Activated T-cell treated with anti-CD3 and anti-CD28 coated beads for 4 hours (primary cell): ENCODE data around the gene ZP2.
"Not testable (repeated sequence)": the region's sequence is repeated elsewhere in the genome, so short reads cannot be mapped to it uniquely, and the experiment has no call there.

Experiments used
- DNase-seq: peaks from one replicate; pipeline ENCODE4 v3.0.0-alpha.2; 2020

The ZP2 gene

DNA sequence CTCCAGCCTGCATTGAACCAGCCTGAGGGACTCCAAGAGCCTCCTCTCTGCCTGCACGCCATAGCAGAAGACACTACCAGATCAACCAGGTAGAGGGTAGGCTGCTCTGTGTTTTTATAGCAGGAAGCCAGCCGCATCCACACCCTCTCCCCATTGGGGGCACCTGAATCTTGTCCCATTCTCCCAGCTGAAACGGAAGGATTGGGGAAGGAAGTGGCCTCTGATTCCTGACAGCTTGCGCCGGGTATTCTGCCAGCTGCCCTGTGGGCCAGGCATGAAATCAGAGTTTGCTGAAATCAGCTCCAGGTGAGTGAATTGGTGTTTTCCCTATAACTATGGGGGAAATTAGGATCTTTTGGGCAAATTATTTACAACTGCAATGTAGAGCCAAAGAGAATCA lies at the start of gene ZP2:
Gene ZP2 (minus strand): TSS at position 89 of the 400 bp plus-strand sequence. CDS start 27 bp downstream, at position 62.
- DNase-seq: no peak

DNA sequence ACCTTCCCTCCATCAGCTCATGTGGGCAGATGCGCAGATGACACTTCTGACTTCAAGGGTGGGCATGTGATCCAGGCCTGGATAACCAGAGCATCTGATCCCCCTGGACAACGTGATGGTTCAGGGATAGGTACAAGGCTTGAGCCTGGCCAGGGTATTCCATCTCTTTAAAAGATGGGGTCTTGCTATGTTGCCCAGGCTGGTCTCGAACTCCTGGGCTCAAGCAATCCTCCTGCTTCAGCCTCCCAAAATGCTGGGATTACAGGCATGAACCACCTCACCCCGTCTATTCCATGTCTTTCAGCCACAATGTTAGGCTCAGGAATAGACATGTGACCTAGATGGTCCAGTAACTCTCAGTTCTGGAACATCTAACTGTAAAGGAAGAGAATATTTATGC lies 45.9 kb upstream of the ZP2 start:
- DNase-seq: no peak

DNA sequence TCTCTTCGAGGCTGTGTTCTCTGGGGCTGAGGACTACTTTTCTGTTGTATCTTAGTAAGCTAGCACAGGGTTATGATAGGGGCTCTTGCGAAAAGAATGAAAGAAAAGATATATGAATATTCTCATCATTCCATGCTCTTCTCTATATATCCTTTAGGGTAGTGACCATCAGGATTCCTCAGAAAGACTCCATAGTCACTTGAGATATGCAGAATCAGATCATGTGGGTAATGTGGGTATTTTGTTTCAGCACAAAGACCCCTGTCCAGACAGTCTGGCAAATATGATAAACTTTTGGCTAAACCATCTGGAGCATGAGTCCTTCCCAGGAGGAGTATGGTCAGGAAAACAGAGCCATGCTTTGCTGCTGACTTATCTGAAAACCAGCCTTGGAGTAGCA lies 45.3 kb upstream of the ZP2 start:
- DNase-seq: no peak

DNA sequence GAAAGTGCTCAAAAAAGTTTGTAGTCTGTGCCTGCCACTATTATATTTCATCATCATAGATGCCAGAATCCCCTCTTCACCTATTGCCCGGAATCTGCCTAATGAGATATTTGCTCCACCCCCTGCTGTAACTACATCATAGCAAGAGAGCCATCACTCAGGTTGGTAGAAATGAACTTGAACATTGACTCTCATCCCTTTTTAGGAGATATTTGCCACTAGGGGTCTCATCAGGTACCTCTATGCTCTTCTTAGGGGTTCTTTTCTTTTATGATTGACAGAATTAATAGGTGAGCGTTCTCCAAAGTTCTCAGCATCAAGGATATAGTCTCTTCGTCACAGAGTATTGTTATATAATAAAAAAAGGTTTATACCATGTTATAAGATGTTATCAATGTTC lies 42.1 kb upstream of the ZP2 start:
- DNase-seq: no peak

DNA sequence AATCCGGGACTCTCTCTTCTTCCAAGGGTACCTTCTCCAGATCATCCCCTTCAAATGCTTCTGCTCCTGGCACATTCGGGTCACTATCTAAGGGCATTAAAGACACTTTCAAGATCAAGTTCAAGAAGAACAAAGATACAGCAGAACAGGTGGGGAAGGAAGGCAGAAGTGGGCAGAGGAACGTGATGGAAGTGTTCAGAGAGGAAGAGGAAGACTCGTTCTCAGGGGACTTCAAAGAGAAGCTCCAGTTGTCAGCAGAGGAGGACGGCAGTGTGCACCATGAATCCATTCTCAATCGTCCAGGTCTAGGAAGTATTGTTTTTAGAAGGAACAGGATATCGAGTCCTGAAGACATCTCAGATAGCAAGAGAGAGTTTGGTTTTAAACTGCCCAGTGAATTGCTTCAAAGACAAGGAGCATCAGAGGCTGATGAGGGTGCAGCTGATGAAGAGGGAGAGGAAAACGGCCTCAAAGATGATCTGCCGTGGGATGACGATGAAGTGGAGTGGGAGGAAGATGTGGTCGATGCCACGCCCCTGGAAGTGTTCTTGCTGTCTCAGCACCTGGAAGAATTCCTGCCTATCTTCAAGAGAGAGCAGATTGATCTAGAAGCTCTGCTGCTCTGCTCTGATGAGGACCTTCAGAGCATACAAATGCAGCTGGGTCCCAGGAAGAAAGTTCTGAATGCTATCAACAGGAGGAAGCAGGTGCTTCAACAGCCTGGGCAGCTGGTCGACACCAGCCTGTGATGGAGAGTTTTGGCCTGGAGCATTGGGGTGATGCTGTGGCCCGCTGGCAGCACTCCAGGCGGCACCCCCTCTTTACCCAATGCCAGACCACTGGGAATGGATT lies 38.9 kb upstream of the ZP2 start:
- DNase-seq: no peak

DNA sequence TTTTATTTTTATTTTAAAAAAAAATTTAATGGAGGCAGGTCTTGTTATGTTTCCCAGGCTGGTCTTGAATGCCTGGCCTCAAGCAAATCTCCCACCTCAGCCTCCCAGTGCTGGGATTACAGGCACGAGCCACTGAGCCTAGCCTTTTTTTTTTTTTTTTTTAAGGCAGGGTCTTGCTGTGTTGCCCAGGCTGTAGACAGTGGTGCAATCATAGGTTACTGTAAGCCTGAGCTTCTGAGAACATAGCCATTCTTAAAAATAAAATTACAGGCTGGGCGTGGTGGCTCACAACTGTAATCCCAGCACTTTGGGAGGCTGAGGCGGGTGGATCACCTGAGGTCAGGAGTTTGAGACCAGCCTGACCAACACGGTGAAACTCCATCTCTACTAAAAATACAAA lies 36.8 kb upstream of the ZP2 start:
- not testable (repeated sequence) for DNase-seq

DNA sequence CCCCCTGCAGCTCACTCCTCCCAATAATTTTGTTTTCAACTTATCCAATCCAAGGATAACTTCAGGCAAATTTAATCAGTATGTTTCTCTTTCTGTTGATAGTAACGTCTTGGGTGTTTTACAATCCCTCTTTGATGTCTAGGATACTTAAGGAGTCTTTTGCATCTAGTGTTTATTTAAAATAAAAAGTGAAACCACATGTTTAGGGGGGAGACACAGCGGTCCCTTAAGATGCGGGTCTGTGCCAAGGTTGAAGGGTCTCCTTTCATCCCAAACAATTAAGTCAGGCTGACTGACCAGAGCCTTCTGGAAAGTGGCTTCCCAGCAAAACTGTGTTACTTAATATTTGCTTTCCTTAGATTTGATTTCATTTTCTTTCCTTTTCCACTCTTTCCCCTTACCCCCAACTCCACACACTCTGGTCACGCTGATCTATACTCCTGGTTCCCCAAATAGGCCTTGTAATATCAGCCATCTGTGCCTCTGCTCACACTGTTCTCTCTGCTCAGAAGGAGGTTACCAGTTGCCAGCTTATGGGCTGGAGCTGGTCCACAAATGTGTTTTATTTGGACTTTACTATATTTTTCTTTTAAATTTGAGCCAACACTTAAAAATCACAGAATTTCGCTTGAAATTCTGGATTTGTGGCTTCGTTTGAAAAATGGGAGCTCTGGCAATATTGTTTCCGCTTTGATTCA lies 33.3 kb upstream of the ZP2 start:
- DNase-seq: no peak

DNA sequence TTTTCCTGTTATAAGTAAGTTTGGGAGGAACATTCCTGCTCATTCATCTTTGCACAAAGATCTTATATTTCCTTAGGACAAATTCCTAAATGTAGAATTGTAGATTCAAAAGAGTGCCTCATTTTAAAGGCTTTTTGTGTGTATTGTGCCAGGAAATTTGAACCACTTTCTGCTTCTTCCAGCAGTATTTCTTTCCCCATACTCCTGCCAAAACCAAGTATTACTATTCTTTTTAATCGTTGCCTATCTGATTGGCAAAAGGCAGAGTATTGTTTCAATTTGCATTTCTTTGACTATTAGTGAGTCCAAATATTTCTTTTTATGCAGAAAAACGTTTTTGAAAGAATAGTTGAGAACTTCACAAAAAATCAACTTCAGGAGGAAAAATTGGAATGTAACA lies 31.4 kb upstream of the ZP2 start:
- DNase-seq: no peak

DNA sequence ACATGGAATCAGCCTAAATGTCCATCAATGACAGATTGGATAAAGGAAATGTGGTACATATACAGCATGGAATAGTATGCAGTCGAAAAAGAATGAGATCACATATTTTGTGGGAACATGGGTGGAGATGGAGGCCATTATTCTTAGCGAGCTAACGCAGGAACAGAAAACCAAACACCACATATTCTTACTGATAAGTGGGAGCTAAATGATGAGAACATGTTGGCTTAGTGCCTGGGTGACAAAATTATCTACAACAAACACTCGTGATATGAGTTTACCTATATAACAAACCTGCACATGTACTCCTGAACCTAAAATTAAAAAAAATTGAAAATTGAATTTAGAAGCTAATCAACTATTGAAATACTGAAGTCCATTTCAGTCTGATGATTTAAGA lies 28.3 kb upstream of the ZP2 start:
- no peak for DNase-seq

DNA sequence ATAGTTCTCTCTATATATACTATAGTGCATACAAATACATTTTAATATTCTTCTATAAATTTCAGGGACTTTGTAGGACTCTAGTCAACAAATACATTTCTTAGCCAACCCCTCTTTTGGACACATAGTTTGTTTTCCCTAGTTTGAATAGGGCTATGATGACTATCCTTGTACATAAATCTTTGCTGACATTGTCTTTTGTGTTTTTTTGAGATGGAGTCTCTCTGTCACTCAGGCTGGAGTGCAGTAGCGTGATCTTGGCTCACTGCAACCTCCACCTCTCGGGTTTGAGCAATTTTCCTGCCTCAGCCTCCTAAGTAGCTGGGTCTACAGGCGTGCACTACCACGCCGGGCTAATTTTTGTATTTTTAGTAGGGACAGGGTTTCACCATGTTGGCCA lies 25.5 kb upstream of the ZP2 start:
- no peak for DNase-seq

DNA sequence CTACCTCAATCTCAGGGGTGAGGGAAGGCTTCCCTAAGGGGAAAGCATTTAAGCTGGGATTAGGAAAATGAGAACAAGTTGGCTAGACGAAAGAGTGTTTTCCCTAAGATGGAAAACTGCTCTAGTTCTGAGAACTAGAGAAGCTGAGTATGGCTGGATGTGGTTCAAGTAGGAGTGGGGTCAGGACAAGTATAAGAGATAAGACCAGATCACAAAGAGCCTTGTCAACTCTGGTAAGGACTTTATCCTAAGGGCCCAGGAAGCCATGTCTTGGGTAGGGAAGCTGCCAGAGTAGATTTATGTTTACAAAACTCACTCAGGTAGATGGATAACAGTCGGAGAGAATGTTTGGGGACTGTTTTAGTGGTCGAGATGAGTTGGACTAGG lies 23.8 kb upstream of the ZP2 start:
- no peak for DNase-seq

DNA sequence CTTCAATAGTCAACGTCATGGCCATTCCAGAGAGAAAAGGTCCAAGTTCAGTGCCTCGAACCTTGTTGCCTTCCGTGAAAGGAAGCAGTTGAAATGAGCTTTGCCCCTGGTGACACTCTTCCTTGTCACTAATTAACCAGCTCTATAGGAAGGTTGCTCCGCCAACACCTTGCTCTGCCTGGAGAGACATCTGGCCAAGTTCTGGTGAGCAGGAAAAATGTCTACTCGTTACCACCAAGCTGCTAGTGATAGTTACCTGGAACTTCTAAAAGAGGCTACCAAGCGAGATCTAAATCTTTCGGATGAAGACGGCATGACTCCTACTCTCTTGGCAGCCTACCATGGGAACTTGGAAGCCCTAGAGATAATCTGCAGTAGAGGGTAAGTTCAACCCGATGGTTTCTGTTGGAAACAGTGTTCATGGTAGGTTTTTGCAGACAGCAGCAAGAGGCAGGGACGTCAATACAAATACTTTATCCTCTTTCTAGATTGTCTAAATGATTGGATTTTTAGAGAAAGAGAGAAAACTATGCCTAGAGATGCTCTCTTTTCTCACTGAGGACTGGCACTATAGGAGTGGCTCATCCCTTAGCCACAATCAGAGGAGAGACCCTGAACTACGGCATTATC lies 22.3 kb upstream of the ZP2 start, which contains the start of gene ANKS4B:
Gene ANKS4B (plus strand): TSS at position 179 of the 630 bp plus-strand sequence. CDS start 39 bp downstream, at position 218.
- DNase-seq: no peak

DNA sequence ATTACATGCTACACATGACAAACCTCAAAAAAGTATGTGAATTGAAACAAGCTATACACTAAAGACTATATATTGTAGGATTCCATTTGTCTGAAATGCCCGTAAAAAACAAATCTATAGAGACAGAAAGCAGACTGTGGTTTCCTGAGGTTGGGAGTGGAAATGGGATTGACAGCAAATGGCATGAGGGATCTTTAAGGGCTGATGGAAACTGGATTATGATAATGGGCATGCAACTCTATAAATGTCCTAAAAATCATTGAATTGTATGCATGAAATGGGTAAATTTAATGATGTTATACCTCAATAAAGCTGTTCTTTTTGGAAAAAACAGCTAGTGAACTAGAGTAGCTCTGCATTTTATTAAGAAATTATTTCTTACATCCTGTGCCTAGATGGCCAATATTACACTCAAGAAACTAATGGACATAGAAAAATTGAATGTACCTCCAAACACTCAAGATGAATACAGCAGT lies 21.7 kb upstream of the ZP2 start:
- DNase-seq: no peak

DNA sequence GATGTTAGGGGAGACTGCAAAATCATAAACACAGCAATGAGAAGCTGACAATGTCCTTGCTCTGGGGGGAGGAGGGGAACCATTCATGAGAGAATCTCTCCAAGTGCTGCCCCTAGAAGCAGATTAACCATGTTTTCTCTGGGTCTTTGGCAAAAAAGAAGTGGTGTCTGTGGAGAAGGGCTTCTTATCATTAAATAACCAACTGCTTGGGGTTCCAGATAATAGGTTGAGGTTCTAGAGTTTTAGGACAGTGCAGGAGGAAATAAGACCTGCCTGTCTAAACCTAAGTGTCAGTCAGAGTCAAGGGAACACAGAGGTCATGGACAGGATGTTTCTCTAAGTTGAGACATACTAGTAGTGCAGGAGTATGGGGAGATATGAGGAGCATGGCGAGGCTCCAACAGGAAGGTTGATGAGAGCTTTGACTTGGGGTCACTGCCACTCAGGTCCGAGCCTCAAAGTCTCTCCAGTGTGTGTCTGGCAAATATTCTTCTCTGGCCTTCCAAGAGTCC lies 17.0 kb upstream of the ZP2 start:
- DNase-seq: no peak

DNA sequence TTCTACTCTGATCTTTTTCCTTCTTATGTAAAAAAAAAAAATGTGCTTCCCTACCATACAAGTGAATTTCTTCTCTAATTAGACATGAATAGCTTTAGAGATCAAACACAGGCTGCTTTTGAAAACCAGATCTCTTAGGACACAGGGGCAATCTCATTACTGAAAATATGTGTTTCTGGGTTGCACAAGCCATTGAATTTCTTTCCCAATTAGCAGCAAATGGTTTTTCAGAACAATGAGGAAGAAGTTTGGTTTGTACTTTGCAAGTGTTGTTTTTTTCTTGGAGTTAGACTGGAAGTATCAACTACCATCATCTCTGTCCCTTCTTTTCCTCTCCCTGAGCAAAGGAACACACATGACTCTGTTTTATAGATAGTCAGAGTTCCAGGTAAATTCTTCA lies 16.5 kb upstream of the ZP2 start:
- DNase-seq: no peak

DNA sequence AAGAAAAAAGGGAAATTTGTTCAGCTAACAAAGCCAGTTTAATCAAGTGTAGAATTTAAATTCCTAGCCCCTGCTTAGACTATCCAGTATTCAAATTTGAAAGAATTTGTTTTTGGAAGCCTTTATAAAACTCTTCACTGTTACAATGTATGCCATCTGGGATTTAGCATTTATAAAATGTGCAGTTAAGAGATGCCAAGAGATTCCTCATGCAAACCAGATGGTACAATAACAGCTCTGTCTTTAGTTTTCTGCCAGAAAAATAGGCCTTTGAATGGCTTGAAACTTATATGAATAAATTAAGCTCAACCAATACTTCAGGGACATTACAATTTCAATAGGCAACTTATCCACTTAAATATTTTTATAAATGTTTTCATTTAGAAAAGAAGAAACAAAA lies 15.4 kb upstream of the ZP2 start:
- DNase-seq: no peak

DNA sequence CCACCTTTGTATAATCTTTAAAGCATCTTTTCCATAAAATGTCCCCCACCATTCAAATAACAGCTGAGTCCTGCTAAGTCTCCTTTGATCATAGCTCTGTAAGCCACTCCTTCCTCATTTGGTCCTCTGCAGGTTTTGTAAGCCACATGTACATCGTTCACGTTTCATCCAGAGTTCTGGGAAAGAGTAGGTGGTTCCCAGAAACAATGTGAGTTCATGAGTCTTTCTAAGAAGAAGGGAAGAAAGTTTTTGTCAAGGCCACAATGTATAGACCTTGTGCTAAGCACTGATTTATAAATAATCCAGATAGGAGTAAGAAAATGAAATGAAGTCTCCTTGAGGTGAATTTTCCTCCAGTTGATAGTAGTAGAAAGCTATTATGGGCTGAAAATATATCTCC lies 13.4 kb upstream of the ZP2 start:
- DNase-seq: no peak

DNA sequence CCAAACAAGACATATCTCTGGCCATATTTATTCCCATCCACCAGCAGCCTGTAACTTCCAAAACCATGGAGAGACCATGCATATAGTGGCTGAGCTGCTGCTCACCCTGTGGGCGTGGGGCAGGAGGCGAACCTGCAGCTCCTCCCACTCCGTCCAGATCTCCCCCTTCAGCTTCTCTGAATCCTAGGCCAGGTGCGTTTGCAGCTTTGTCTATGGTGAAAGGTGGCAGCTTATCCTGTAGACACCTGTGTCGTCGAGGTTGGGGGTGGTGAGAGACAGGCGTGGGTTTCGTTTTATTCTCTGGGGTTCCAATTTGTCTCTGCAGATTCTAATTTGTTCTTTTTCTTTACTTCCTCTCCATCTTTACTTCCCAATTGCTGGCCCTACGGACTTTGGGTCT lies 12.4 kb upstream of the ZP2 start:
- DNase-seq: no peak

DNA sequence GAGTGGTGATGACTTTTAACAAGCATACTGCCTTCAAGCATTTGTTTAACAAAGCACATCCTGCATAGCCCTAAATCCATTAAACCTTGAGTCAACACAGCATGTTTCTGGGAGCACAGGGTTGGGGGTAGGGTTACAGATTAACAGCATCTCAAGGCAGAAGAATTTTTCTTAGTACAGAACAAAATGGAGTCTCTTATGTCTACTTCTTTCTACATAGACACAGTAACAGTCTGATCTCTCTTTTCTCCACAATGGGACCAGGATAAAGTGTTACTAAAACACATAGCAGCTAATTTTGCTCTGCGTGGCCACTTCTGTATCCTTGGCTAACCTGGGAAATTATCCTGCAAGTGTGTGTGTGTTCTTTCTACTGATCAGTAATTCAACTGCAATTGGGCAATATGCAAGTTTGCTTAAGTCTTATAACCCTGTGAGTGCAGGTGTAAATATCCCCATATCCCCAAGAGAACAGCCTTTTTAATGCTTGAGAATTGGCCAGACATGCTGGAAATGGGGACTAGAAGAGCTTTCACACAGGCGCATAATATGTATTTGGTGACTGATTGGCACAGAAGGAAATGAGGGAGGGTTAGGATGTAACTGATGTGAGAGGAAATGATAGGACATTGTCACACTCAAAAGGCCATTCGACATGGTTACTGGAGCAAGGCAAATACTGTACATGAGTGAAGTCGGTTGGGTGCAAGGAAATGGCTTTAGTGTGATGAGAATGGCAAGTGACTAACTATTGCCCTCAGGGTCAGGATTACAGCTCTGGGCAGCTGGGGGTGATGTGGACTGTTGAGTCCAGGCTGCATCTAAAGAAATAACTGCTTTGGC lies 11.3 kb upstream of the ZP2 start:
- DNase-seq: no peak

DNA sequence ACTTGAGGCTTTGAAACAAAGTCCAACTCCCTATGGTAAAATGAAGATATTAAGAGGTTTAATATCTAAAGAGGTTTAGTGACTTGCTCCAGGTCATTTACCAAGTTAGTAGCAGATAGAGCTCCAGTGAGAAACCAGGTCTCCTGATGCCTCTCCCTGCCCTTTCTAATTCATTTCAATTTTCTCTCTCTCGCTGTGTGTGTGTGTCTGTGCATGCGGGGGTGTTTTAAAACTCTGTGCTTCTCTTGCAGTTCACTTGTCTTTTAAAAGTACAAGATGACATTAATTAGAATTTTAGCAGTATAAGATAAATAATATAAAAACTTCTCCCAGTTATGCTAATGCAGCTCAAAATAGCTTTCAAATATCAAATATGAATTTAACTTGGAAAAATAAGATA lies 8.2 kb upstream of the ZP2 start:
- no peak for DNase-seq

DNA sequence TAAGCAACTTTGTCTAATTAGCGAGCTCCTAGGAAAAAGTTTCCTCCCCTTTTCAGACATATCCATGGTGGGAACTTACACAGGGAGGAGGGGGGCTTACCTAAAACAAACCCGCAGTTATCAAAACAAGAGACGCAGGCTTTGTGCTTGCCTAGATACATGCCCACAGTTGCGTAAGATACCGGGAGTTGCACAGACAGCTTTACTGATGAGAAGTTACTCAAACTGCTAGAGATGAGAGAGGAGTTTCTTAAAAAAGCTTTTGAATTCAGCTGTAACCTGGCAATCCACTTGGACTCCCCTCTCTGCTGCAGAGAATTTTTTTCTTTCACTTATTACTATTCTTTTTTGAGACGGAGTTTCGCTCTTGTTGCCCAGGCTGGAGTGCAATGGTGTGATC lies 6.8 kb upstream of the ZP2 start:
- DNase-seq: no peak

DNA sequence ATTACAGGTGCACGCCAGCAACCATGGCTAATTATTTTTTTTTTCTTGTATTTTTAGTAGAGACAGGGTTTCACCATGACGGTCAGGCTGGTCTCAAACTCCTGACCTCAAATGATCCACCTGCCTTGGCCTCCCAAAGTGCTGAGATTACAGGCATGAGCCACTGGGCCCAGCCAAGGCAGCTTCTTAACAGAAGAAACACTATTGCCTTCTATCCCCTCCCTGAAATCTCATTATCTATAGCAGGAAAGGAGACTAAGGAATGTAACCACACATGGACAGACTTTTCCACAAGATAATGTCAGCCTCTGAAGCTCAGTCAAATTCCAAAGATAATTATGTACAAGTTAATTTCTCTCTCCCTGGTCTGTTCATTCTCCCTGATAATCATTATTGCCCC lies 5.7 kb upstream of the ZP2 start:
- DNase-seq: no peak

DNA sequence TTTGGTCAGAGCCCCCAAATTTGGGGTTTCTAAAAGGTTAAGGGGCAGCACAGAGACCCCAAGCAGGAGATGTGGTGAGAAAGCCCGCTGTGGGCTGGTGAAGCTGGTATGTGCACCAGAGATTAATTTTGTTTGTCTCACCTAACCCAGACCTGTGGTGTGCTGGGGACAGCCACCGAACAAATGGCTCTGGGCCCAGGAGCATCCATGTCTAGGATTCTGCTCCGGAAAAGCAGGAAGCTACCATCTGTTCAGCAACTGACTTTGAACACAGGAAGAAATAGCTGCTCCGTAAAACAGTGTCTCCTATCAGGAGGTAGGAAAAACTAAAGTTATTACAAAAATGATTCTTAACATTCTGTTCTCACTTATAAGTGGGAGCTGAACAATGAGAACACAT lies 2.7 kb upstream of the ZP2 start:
- DNase-seq: no peak
